ENCODE results near the gene DES. TPM values are rescaled to one million over a fixed set of nuclear protein-coding genes. Genes with fewer than 3 reads are reported as not detected.

The DES gene
- total and polyA plus RNA-seq, 2 of the 13 experiments (the other 11 are each of a cell fraction or from before 2014, with no cell fraction given): not detected

DNA sequence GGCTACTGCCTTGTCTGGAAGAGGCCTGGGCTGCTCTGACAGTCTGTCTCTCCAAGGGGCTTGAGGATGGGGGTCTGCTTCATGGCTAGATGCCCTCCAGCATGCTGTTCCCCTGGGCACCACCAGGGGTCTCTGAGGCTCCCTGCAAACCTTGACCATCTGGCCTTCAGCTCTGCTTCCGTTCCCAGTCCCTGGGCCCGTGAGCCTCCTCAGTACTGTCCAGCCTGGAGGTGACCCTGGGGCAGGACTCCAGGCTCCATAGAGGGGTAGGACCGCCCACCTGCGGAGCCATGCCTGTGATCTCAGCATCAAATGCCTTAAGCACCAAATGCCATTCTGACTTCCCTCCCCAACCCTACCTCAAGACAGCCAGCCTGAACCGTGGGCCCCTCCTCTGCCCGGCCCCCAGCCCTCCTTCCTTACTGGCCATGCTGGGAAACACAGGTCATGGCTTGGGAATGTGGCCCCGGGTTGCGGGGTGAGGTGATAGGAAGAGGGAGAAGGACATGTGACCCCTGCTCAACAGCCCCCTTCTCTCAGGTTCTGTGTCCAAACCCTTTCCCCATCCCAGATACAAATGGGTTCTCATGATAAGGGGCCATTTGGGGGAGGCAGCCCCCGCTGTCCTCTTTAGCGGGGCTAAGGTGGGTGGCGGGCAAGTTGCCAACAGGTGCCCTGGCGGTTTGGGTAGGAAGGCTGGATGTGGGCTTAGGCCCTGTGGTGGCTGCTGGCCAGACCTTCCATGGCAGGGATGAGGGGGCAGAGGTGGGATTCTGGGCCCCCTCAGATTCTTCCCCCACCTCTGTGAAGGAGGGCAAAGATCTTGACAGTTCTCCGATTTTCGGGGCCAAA lies 41.5 kb downstream of the DES start (continued):
- TF ChIP-seq PAXIP1 (CRISPR knock-in tag; conservative IDR thresholded peaks at IDR 0.05): no peak
- TF ChIP-seq SCMH1 (CRISPR knock-in tag; IDR thresholded peaks at IDR 0.05; ENCODE audit: borderline replicate concordance): no peak
- TF ChIP-seq DMTF1 (CRISPR knock-in tag; IDR thresholded peaks at IDR 0.05): no peak
- peak; percentile 38; the same call in 1 of the 2 replicates for TF ChIP-seq THAP11 (CRISPR knock-in tag; IDR thresholded peaks at IDR 0.05)
- TF ChIP-seq SUZ12 (IDR thresholded peaks at IDR 0.05; ENCODE audit: low read depth, low read length): no peak
- no peak for TF ChIP-seq ZNF75D (CRISPR knock-in tag; IDR thresholded peaks at IDR 0.05; ENCODE audit: borderline replicate concordance)
- no peak for TF ChIP-seq REXO4 (CRISPR knock-in tag; IDR thresholded peaks at IDR 0.05; ENCODE audit: borderline replicate concordance)
- no peak for TF ChIP-seq ZBTB39 (CRISPR knock-in tag; IDR thresholded peaks at IDR 0.05)
- no peak for TF ChIP-seq ZNF224 (CRISPR knock-in tag; IDR thresholded peaks at IDR 0.05)
- TF ChIP-seq, protein P1, sequence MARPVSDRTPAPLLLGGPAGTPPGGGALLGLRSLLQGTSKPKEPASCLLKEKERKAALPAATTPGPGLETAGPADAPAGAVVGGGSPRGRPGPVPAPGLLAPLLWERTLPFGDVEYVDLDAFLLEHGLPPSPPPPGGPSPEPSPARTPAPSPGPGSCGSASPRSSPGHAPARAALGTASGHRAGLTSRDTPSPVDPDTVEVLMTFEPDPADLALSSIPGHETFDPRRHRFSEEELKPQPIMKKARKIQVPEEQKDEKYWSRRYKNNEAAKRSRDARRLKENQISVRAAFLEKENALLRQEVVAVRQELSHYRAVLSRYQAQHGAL (CRISPR knock-in tag; IDR thresholded peaks at IDR 0.05; ENCODE audit: not compliant biosample characterization): no peak
- TF ChIP-seq ZNF383 (CRISPR knock-in tag; IDR thresholded peaks at IDR 0.05; ENCODE audit: borderline replicate concordance): no peak
- no peak for TF ChIP-seq MAF1 (CRISPR knock-in tag; IDR thresholded peaks at IDR 0.05; ENCODE audit: borderline replicate concordance)
- no peak for TF ChIP-seq NFE2L1 (CRISPR knock-in tag; IDR thresholded peaks at IDR 0.05; ENCODE audit: borderline replicate concordance)
- TF ChIP-seq, protein P2, sequence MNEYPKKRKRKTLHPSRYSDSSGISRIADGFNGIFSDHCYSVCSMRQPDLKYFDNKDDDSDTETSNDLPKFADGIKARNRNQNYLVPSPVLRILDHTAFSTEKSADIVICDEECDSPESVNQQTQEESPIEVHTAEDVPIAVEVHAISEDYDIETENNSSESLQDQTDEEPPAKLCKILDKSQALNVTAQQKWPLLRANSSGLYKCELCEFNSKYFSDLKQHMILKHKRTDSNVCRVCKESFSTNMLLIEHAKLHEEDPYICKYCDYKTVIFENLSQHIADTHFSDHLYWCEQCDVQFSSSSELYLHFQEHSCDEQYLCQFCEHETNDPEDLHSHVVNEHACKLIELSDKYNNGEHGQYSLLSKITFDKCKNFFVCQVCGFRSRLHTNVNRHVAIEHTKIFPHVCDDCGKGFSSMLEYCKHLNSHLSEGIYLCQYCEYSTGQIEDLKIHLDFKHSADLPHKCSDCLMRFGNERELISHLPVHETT (CRISPR knock-in tag; conservative IDR thresholded peaks at IDR 0.05): no peak
- no peak for TF ChIP-seq SIX1 (CRISPR knock-in tag; IDR thresholded peaks at IDR 0.05; ENCODE audit: borderline replicate concordance)
- TF ChIP-seq, protein P3, sequence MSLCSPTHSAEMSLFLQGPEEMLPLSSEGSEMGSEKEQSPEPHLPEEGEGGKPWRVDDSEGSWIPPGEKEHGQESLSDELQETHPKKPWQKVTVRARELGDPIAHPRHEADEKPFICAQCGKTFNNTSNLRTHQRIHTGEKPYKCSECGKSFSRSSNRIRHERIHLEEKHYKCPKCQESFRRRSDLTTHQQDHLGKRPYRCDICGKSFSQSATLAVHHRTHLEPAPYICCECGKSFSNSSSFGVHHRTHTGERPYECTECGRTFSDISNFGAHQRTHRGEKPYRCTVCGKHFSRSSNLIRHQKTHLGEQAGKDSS (CRISPR knock-in tag; IDR thresholded peaks at IDR 0.05; ENCODE audit: borderline replicate concordance, low read depth): 0 out of 2 replicates have a peak, but pooled peaks have one; percentile 56

Measured in HepG2 (cell line).